ENCODE data around the gene S100A7A. TPM values are rescaled to one million over a fixed set of nuclear protein-coding genes. Genes with fewer than 3 reads are reported as not detected.

Gene S100A7A
- total RNA-seq, 1 experiment from 2014 or later, result not detected

DNA sequence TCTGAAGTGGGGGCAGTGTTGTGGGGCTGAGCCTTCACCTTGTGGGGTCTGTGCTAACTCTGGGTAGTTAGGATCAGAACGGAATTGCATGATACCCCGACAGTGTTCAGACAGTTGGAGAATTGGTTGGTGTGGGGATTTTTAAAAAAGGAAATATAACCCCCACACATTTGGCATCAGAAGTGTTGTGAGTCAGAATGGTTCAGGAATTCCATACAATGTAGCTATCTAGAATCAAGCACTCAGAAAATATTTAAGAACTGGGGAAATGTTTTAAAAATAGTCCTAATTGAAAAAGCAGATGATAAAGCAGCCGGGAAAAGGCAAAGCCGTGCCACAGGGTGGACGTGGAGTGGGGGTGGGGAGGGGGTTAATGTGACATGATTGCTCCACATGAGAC, 50.6 kb downstream of the S100A7A start (continued):
- TF ChIP-seq, protein P1, sequence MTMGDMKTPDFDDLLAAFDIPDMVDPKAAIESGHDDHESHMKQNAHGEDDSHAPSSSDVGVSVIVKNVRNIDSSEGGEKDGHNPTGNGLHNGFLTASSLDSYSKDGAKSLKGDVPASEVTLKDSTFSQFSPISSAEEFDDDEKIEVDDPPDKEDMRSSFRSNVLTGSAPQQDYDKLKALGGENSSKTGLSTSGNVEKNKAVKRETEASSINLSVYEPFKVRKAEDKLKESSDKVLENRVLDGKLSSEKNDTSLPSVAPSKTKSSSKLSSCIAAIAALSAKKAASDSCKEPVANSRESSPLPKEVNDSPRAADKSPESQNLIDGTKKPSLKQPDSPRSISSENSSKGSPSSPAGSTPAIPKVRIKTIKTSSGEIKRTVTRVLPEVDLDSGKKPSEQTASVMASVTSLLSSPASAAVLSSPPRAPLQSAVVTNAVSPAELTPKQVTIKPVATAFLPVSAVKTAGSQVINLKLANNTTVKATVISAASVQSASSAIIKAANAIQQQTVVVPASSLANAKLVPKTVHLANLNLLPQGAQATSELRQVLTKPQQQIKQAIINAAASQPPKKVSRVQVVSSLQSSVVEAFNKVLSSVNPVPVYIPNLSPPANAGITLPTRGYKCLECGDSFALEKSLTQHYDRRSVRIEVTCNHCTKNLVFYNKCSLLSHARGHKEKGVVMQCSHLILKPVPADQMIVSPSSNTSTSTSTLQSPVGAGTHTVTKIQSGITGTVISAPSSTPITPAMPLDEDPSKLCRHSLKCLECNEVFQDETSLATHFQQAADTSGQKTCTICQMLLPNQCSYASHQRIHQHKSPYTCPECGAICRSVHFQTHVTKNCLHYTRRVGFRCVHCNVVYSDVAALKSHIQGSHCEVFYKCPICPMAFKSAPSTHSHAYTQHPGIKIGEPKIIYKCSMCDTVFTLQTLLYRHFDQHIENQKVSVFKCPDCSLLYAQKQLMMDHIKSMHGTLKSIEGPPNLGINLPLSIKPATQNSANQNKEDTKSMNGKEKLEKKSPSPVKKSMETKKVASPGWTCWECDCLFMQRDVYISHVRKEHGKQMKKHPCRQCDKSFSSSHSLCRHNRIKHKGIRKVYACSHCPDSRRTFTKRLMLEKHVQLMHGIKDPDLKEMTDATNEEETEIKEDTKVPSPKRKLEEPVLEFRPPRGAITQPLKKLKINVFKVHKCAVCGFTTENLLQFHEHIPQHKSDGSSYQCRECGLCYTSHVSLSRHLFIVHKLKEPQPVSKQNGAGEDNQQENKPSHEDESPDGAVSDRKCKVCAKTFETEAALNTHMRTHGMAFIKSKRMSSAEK (CRISPR knock-in tag; IDR thresholded peaks at IDR 0.05; ENCODE audit: borderline replicate concordance), result no peak

DNA sequence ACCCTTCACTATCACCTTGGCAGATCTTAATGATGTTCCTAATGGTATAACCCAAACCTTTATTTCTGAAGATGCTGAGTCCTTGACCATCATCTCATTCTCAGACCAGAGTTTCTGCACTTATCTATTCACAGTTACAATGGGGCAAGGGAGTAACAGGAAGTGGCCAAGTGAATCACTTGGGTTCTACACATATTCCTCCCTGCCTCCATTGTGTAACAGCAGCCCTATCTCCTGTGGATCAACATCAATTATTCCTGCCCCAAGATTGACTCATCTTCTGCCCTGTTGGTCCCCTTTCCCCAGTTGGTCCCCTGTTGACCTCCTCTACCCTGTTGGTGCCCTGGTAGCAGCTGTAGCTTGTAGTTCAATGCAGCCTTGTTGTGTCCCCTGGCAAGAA, 54.4 kb downstream of the S100A7A start:
- ChIA-PET CTCF (no interaction called here), POLR2A (no interaction called here)
- TF ChIP-seq, protein P2, sequence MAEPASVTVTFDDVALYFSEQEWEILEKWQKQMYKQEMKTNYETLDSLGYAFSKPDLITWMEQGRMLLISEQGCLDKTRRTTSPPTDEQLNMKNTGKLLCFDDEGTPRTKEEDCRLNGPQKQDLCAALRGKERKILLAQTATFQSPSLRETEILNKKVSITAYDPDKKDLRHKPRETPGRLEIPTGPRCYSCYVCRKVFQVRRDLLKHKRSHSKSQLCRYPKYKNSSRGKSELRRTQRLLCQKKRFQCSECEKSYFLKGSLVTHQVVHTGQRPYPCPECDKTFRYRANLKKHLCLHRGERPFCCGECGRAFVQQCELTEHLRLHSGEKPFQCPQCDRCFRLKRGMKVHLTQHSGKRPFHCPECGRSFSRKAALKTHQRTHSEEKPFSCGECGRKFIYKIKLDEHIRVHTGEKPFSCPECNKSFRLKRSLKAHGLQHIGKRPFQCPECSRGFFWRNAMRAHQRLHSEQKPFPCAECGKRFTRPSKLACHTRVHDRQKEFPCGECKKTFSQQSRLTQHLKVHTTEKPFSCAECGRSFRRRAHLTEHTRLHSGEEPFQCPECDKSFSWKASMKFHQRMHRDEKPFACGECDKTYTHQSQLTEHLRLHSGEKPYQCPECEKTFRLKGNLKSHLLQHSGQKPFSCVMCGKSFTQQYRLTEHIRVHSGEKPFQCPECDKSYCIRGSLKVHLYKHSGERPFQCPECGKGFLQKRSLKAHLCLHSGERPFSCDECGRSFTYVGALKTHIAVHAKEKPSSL (CRISPR knock-in tag; conservative IDR thresholded peaks at IDR 0.05), result no peak
- Mint-ChIP-seq H3K27me3 (ENCODE audit: low read depth) (peaks cover 19% of the 10 kb centered on the region), H3K36me3 (peaks cover 31% of the 10 kb centered on the region), H3K4me3 (no peak overlapping the region), H3K9me3 (peaks cover 49% of the 10 kb centered on the region), H3K4me1 (peaks cover 23% of the 10 kb centered on the region), H3K27ac (no peak overlapping the region)
- no peak for ATAC-seq
- DNase-seq (ENCODE audit: low spot score), result no peak

Other genes with a start within 250 kb of the S100A7A start
- not detected in 3 replicates for gene LELP1, start 213.1 kb upstream of the S100A7A start, total RNA-seq (2021)
- not detected in 3 replicates for gene PRR9, start 198.9 kb upstream of the S100A7A start, total RNA-seq (2021)
- gene LORICRIN, start 156.8 kb upstream of the S100A7A start, total RNA-seq (2021), result not detected in 3 replicates
- not detected in 3 replicates for gene PGLYRP3, start 103.6 kb upstream of the S100A7A start, total RNA-seq (2021)
- gene PGLYRP4, start 67.7 kb upstream of the S100A7A start, total RNA-seq (2021), result not detected in 3 replicates
- 0.33 to 0.37 TPM in 2 of 3 replicates, not detected in the other for gene S100A9, start 58.7 kb upstream of the S100A7A start, total RNA-seq (2021)
- not detected in 3 replicates for gene S100A12, start 40.9 kb upstream of the S100A7A start, total RNA-seq (2021)
- 1.4 TPM in 1 of 3 replicates, not detected in the others for gene S100A8, start 25.4 kb upstream of the S100A7A start, total RNA-seq (2021)
- gene S100A7, start 44.1 kb downstream of the S100A7A start, total RNA-seq (2021), result not detected in 3 replicates
- 19.2 to 32.0 TPM (median 30.8 TPM) in 3 replicates for gene S100A6, start 119.5 kb downstream of the S100A7A start, total RNA-seq (2021)
- not detected in 3 replicates for gene S100A5, start 124.4 kb downstream of the S100A7A start, total RNA-seq (2021)
- gene S100A4, start 129.3 kb downstream of the S100A7A start, total RNA-seq (2021), result 22.7 to 32.0 TPM (median 31.7 TPM) in 3 replicates
- 0.33 TPM in 1 of 3 replicates, not detected in the others for gene S100A3, start 132.7 kb downstream of the S100A7A start, total RNA-seq (2021)
- gene S100A2, start 149.3 kb downstream of the S100A7A start, total RNA-seq (2021), result 0.74 to 1.6 TPM (median 0.80 TPM) in 3 replicates
- 14.6 to 17.6 TPM (median 16.8 TPM) in 3 replicates for gene S100A16, start 196.6 kb downstream of the S100A7A start, total RNA-seq (2021)
- 1.4 to 2.1 TPM (median 1.5 TPM) in 3 replicates for gene S100A14, start 199.8 kb downstream of the S100A7A start, total RNA-seq (2021)
- gene S100A13, start 211.0 kb downstream of the S100A7A start, total RNA-seq (2021), result 68.4 to 84.2 TPM (median 73.9 TPM) in 3 replicates
- gene S100A1, start 211.9 kb downstream of the S100A7A start, total RNA-seq (2021), result 1.3 to 2.0 TPM (median 1.7 TPM) in 3 replicates
- gene CHTOP, start 217.5 kb downstream of the S100A7A start, total RNA-seq (2021), result 101 to 105 TPM (median 104 TPM) in 3 replicates
- 23.4 to 29.9 TPM (median 26.7 TPM) in 3 replicates for gene SNAPIN, start 242.2 kb downstream of the S100A7A start, total RNA-seq (2021)

All from WTC11 (cell line).